Measurements from ENCODE around the gene MAP2K7. TPM values are rescaled to one million over a fixed set of nuclear protein-coding genes. Genes with fewer than 3 reads are reported as not detected.

The MAP2K7 gene
- polyA plus RNA-seq, 1 donor (not counting 4 experiments of a cell fraction or from before 2014, with no cell fraction given): 8.4 TPM

DNA sequence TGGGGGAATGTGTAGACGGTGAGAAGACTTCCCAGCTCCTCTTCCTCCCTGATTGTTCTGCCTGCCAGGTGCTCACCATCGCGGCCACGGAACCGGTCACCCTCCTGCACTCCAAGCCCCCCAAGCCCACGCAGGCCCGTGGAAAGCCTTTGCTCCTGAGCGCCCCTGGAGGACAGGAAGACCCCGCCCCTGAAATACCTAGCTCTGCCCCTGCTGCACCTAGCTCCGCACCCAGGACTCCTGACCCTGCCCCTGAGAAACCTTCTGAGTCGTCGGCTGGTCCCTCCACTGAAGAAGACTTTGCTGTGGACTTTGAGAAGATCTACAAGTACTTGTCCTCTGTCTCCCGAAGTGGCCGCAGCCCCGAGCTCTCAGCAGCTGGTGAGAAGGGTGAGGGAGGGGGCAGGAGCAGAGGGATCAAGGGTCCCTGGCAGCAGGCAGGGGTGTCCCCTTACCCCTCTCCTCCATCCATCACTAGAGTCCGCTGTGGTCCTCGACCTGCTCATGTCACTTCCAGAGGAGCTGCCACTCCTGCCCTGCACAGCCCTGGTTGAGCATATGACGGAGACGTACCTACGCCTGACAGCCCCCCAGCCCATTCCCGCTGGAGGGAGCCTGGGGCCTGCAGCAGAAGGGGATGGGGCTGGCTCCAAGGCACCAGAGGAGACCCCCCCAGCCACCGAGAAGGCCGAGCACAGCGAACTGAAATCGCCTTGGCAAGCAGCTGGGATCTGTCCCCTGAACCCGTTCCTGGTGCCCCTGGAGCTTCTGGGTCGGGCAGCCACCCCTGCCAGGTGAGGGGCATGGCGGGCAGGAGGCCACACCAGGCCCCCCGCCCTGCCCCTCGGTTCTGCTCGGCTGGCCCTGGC is 18.5 kb downstream of the MAP2K7 start:
- H3K27ac ChIP-seq (ENCODE audit: control insufficient read depth, insufficient read depth, low read length): no peak overlapping the region
- no peaks in the 10 kb centered on the region for H3K79me2 ChIP-seq (ENCODE audit: control insufficient read depth, insufficient read depth, low read length)
- FAIRE-seq: no peak
- no peaks in the 10 kb centered on the region for H3K9me3 ChIP-seq (ENCODE audit: control insufficient read depth, low read depth, low read length)
- H2AFZ ChIP-seq (ENCODE audit: control insufficient read depth, low read length): no peak overlapping the region
- H3K36me3 ChIP-seq (ENCODE audit: control insufficient read depth in 2 of 2, extremely low read depth in 1 of 2, insufficient read depth in 2 of 2, low read length in 2 of 2): peaks cover 4 to 5% of the 10 kb centered on the region in 2 experiments
- dilution Hi-C loops (cut with MboI; ENCODE audit: extremely low pct_ligation_motif_present, low sequenced_read_pairs): no loop called here
- no peak for DNase-seq (ENCODE audit: low read depth, low spot score)
- H3K27me3 ChIP-seq (ENCODE audit: control insufficient read depth, extremely low read depth, insufficient read depth, low read length): peaks cover 9% of the 10 kb centered on the region
- no peaks in the 10 kb centered on the region for H4K20me1 ChIP-seq (ENCODE audit: control insufficient read depth, extremely low read depth, insufficient read depth, low read length)
- H3K9me1 ChIP-seq (ENCODE audit: control insufficient read depth, extremely low read depth, insufficient read depth, low read length): no peaks in the 10 kb centered on the region
- no peak overlapping the region for H3K4me3 ChIP-seq (ENCODE audit: control insufficient read depth in 2 of 3, extremely low read depth in 1 of 3, insufficient read depth in 2 of 3, low read depth in 1 of 3, low read length in 3 of 3)
- no peak overlapping the region for H3K9ac ChIP-seq (ENCODE audit: control insufficient read depth, extremely low read depth, insufficient read depth, low read length)
- H3K4me2 ChIP-seq (ENCODE audit: control insufficient read depth, extremely low read depth, insufficient read depth, low read depth, low read length): no peak overlapping the region
- peaks cover 14% of the 10 kb centered on the region for H3K4me1 ChIP-seq (ENCODE audit: control insufficient read depth, extremely low read depth, insufficient read depth, low read length)
- TF ChIP-seq EZH2 (IDR thresholded peaks at IDR 0.05; ENCODE audit: low read length): no peak
- TF ChIP-seq, protein P1, sequence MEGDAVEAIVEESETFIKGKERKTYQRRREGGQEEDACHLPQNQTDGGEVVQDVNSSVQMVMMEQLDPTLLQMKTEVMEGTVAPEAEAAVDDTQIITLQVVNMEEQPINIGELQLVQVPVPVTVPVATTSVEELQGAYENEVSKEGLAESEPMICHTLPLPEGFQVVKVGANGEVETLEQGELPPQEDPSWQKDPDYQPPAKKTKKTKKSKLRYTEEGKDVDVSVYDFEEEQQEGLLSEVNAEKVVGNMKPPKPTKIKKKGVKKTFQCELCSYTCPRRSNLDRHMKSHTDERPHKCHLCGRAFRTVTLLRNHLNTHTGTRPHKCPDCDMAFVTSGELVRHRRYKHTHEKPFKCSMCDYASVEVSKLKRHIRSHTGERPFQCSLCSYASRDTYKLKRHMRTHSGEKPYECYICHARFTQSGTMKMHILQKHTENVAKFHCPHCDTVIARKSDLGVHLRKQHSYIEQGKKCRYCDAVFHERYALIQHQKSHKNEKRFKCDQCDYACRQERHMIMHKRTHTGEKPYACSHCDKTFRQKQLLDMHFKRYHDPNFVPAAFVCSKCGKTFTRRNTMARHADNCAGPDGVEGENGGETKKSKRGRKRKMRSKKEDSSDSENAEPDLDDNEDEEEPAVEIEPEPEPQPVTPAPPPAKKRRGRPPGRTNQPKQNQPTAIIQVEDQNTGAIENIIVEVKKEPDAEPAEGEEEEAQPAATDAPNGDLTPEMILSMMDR (optimal IDR thresholded peaks at IDR 0.05 in 1 of 3, IDR thresholded peaks at IDR 0.05 in 1 of 3, conservative IDR thresholded peaks at IDR 0.05 in 1 of 3; ENCODE audit: extremely low read depth in 1 of 3, insufficient read depth in 2 of 3, low read length in 3 of 3): no peak

DNA sequence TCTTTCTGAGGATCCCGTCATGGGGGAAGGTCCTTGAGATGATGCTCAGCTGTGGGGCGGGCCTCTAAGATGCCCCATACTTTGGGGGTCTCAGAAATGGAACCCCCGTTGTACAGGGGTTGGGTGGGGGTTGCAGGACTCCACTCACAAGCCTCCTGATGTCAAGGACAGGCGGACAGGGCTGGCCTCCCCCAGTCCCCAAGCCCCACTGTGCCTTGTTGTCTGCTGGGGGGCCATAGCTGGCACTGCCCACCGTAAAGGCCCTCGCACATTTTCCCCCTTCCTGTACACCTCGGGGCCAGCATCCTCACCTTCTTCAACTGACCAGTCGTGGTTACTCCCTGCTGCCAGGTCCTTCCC is 19.1 kb downstream of the MAP2K7 start:
- TF ChIP-seq, protein P1 (optimal IDR thresholded peaks at IDR 0.05 in 1 of 3, IDR thresholded peaks at IDR 0.05 in 1 of 3, conservative IDR thresholded peaks at IDR 0.05 in 1 of 3; ENCODE audit: extremely low read depth in 1 of 3, insufficient read depth in 2 of 3, low read length in 3 of 3): no peak
- TF ChIP-seq EZH2 (IDR thresholded peaks at IDR 0.05; ENCODE audit: low read length): no peak
- Histone ChIP-seq H3K27ac (ENCODE audit: control insufficient read depth, insufficient read depth, low read length) (no peak overlapping the region), H3K4me3 (ENCODE audit: control insufficient read depth in 2 of 3, extremely low read depth in 1 of 3, insufficient read depth in 2 of 3, low read depth in 1 of 3, low read length in 3 of 3) (no peak overlapping the region), H3K4me2 (ENCODE audit: control insufficient read depth, extremely low read depth, insufficient read depth, low read depth, low read length) (no peak overlapping the region), H3K4me1 (ENCODE audit: control insufficient read depth, extremely low read depth, insufficient read depth, low read length) (peaks cover 13% of the 10 kb centered on the region), H2AFZ (ENCODE audit: control insufficient read depth, low read length) (no peak overlapping the region), H4K20me1 (ENCODE audit: control insufficient read depth, extremely low read depth, insufficient read depth, low read length) (no peaks in the 10 kb centered on the region), H3K9ac (ENCODE audit: control insufficient read depth, extremely low read depth, insufficient read depth, low read length) (no peak overlapping the region), H3K27me3 (ENCODE audit: control insufficient read depth, extremely low read depth, insufficient read depth, low read length) (peaks cover 4% of the 10 kb centered on the region), H3K9me3 (ENCODE audit: control insufficient read depth, low read depth, low read length) (no peaks in the 10 kb centered on the region), H3K79me2 (ENCODE audit: control insufficient read depth, insufficient read depth, low read length) (no peaks in the 10 kb centered on the region), H3K36me3 (ENCODE audit: control insufficient read depth in 2 of 2, extremely low read depth in 1 of 2, insufficient read depth in 2 of 2, low read length in 2 of 2) (peaks cover 4 to 5% of the 10 kb centered on the region in 2 experiments), H3K9me1 (ENCODE audit: control insufficient read depth, extremely low read depth, insufficient read depth, low read length) (no peaks in the 10 kb centered on the region)
- DNase-seq (ENCODE audit: low read depth, low spot score): no peak
- FAIRE-seq: no peak
- dilution Hi-C loops (cut with MboI; ENCODE audit: extremely low pct_ligation_motif_present, low sequenced_read_pairs): no loop called here
